SK-N-MC (cell line): ENCODE results near the gene DEK.
"Not testable (repeated sequence)": the region's sequence is repeated elsewhere in the genome, so short reads cannot be mapped to it uniquely, and the experiment has no call there.

Experiments
- DNase-seq: peaks from one replicate; pipeline ENCODE4 v3.0.0-alpha.2; 2011; ENCODE audit warnings: low read depth, low spot score
- H3K27ac ChIP-seq: fragments of 200-600 bp; sonication (generic); 2 replicates; pipeline ENCODE4 v1.5.1; 2016; ENCODE audit warnings: mixed run types
- H3K36me3 ChIP-seq: fragments of 200-600 bp; sonication (generic); 2 replicates; pipeline ENCODE4 v1.6.1; 2017; ENCODE audit warnings: antibody characterized with exemption, low read length, mixed read lengths; ENCODE audit not compliant: insufficient read depth
- H3K4me3 ChIP-seq: fragments of 200-600 bp; sonication (generic); 2 replicates; pipeline ENCODE4 v1.5.1; 2016
- H3K9ac ChIP-seq: fragments of 200-600 bp; sonication (generic); 2 replicates; pipeline ENCODE4 v1.8.0; 2017; ENCODE audit warnings: mixed run types, mixed read lengths; ENCODE audit not compliant: insufficient read length
- H3K9me3 ChIP-seq: fragments of 200-600 bp; sonication (generic); 2 replicates; pipeline ENCODE4 v1.6.1; 2017; ENCODE audit warnings: low read depth, mild to moderate bottlenecking, antibody characterized with exemption, low read length, moderate library complexity, mixed read lengths
- EZH2 ChIP-seq: fragments of 200-600 bp; sonication (generic); IDR thresholded peaks from one replicate; pipeline ENCODE4 v1.6.1; 2017; ENCODE audit warnings: antibody characterized with exemption
- FOXP2 ChIP-seq: optimal IDR thresholded peaks from 2 replicates; pipeline ENCODE3; 2011; ENCODE audit warnings: mild to moderate bottlenecking, moderate library complexity; ENCODE audit not compliant: insufficient read depth; ENCODE audit errors: extremely low read length, control extremely low read depth
- POLR2AphosphoS5 ChIP-seq: IDR thresholded peaks from 2 replicates; pipeline ENCODE4 v1.6.1; 2012; ENCODE audit warnings: mild to moderate bottlenecking, low read depth, low read length, borderline replicate concordance

Gene DEK

DNA sequence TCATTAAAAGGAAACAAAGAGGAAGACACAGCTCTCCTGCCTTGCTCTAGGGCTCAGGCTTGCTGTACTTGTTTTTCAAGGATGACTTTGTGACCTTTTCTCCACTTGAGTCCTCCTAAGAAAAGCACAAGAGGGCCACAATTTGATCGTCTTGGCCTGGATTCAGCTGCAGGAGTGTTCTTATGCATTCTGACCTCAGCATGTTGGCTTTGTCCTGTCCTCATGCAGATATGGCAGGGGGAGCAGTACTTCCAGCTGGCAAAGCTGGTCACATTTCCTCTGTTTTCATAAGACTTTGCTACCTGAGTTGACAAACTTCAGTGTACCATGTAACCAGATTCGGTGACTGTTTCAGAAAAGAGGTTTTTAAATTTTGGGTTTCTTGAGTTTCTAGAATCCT, 78.3 kb downstream of the DEK start:
- DNase-seq: no peak
- H3K9me3 ChIP-seq: no peaks in the 10 kb centered on the region
- TF ChIP-seq FOXP2 (no peak), POLR2AphosphoS5 (no peak), EZH2 (no peak)
- H3K36me3 ChIP-seq: 0 out of 2 replicates have a peak, but pooled peaks cover 3% of the 10 kb centered on the region
- H3K4me3 ChIP-seq: no peak overlapping the region
- H3K9ac ChIP-seq: no peak overlapping the region
- no peak overlapping the region for H3K27ac ChIP-seq

- no peak for DNase-seq
- TF ChIP-seq POLR2AphosphoS5 (no peak), FOXP2 (no peak), EZH2 (no peak)
- H3K27ac ChIP-seq: no peak overlapping the region
- no peak overlapping the region for H3K9ac ChIP-seq
- 0 out of 2 replicates have a peak, but pooled peaks cover 3% of the 10 kb centered on the region for H3K36me3 ChIP-seq
- no peaks in the 10 kb centered on the region for H3K9me3 ChIP-seq
- no peak overlapping the region for H3K4me3 ChIP-seq
These were observed 78.7 kb downstream of the DEK start for GRCh38 chr6:18185624-18186023.

DNA sequence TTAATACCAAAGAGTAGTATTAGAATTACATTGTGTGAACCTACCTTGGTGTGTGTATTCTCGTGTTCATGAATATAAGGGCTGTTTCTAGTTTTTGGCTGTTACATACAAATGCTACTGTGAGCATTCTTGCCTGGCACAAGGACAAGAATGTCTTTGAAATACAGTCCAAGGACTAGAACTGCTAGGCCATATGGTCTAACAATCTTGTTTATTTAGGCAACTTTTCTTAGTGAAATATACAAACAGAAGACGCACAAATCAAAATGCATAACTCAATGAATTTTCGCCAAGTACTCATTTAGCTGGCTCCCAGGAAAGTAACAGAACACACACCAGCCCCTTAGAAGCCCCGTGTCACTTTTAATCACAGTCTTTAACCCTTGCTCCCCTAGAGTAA, 80.6 kb downstream of the DEK start:
- Histone ChIP-seq H3K9ac (no peak overlapping the region), H3K4me3 (no peak overlapping the region), H3K9me3 (no peaks in the 10 kb centered on the region), H3K27ac (no peak overlapping the region), H3K36me3 (0 out of 2 replicates have a peak, but pooled peaks cover 3% of the 10 kb centered on the region)
- TF ChIP-seq EZH2: no peak
- TF ChIP-seq POLR2AphosphoS5: no peak
- TF ChIP-seq FOXP2: no peak
- DNase-seq: no peak

DNA sequence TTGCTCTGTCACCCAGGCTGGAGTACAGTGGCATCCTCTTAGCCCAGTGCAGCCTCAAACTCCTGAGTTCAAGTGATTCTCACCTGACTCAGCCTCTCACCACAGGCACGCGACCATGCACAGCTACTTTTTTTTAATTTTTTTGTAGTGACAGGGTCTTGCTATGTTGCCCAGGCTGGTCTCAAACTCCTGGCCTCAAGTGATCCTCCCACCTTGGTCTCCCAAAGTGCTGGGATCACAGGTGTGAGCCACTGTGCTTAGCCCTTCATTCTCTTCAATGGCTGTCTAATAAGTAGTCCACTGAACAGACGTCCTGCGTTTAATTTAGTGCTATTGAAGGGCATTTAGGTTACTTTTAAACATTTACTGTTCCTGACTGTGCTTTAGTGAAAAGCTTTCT, 81.8 kb downstream of the DEK start:
- Histone ChIP-seq H3K4me3 (no peak overlapping the region), H3K9me3 (no peaks in the 10 kb centered on the region), H3K27ac (no peak overlapping the region), H3K36me3 (0 out of 2 replicates have a peak, but pooled peaks cover 3% of the 10 kb centered on the region), H3K9ac (no peak overlapping the region)
- no peak for DNase-seq
- no peak for TF ChIP-seq POLR2AphosphoS5
- TF ChIP-seq EZH2: no peak
- no peak for TF ChIP-seq FOXP2

DNA sequence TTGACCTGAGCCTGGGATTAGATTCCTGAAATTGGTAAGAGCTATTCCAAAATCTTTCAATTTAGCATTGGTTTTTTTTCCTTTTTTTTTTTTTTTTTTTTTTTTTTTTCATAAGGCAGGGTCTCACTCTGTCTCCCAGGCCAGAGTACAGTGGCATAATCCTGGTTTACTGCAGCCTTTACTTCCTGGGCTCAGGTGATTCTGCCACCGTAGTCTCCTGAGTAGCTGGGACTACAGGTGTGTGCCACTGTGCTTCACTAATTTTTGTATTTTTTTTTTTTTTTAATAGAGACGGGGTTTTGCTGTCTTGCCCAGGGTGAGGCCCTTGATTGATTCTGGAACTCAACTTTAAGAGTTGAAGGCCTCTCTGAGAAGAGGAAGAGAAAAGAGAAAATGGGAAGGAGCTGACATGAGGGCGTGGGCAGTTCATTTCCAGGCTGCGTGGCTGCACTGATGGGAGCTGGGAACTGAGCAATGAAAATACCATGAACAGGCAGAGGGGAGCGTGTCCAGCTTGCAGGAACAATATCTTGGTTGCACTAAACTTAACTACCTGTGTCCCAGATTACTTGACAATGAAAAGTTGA, 84.5 kb downstream of the DEK start:
- H3K27ac ChIP-seq: no peak overlapping the region
- TF ChIP-seq POLR2AphosphoS5 (no peak), EZH2 (no peak), FOXP2 (no peak)
- no peak overlapping the region for H3K9ac ChIP-seq
- H3K9me3 ChIP-seq: no peaks in the 10 kb centered on the region
- H3K4me3 ChIP-seq: no peak overlapping the region
- no peak for DNase-seq
- peaks cover 1% of the 10 kb centered on the region; the same call in 1 of the 2 replicates for H3K36me3 ChIP-seq

DNA sequence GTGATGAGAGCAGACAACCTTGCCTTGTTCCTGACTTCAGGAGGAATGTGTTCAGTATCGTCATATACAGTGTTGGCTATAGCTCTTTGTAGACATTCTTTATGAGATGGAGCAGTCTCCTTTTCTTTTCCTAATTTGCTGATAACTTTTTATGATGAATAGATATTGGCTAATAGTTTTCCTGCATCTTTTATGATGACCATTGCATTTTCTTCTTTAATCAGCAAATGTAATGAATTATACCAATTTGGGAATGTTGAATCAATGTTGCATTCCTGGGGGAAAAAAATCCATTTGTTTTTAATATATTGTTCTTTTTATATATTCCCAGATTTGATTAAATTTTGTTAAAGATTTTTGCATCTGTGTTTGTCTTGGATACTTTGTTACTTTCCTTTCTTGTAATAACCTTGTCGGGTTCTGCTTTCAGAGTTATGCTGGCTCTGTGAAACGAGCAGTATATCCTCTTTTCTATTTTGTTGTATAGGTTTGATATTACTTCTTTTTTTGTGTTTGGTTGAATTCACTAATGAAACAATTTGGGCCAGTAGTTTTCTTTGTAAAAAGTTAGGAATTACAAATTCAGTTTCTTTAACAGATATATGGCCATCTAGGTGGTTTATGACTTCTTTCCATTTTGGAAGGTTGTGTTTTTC, 85.2 kb downstream of the DEK start:
- DNase-seq: no peak
- Histone ChIP-seq H3K9ac (no peak overlapping the region), H3K27ac (no peak overlapping the region), H3K4me3 (no peak overlapping the region), H3K9me3 (no peaks in the 10 kb centered on the region), H3K36me3 (peaks cover 4% of the 10 kb centered on the region; the same call in 1 of the 2 replicates)
- TF ChIP-seq FOXP2 (no peak), EZH2 (no peak), POLR2AphosphoS5 (no peak)

DNA sequence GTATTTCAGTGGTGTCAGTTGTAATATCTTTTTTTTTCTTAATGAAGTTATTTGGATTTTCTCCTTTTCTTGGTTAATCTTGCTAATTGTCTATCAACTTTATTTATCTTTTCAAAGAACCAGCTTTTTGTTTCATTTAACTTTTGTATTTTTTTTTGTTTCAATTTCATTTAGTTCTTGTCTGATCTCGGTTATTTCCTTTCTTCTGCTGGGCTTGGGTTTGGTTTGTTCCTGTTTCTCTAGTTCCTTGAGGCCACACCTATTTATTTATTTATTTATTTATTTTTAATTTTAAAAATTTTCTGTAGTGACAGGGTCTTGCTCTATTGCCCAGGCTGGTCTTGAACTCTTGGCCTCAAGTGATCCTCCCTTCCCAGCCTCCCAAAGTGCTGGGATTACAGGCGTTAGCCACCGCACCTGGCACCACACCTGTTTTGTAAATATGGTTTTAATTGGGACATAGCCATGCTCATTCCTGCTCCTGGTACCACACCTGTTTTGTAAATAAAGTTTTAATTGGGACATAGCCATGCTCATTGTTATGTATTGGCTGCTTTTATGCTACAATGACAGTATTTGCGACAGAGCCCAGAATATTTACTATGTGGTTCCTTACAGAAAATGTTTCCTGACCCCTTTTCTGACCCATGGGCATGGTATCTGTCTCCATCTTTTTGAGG, 86.9 kb downstream of the DEK start:
- no peaks in the 10 kb centered on the region for H3K9me3 ChIP-seq

GRCh38 chr6:18176198-18176597, 88.1 kb downstream of the DEK start:
- DNase-seq, H3K9me3 ChIP-seq, H3K4me3 ChIP-seq, H3K27ac ChIP-seq, H3K36me3 ChIP-seq, H3K9ac ChIP-seq: not testable (repeated sequence)

More for the DNA sequence above, 86.9 kb downstream of the DEK start:
- H3K27ac ChIP-seq: no peak overlapping the region
- TF ChIP-seq EZH2 (no peak), FOXP2 (no peak), POLR2AphosphoS5 (no peak)
- no peak overlapping the region for H3K4me3 ChIP-seq
- no peak overlapping the region for H3K9ac ChIP-seq
- peaks cover 4% of the 10 kb centered on the region; the same call in 1 of the 2 replicates for H3K36me3 ChIP-seq
- no peak for DNase-seq
